Activated naive CD4-positive, alpha-beta T cell treated with anti-CD3 and anti-CD28 coated beads for 36 hours (primary cell): ENCODE data around the gene PRTFDC1. TPM values are rescaled to one million over a fixed set of nuclear protein-coding genes. Genes with fewer than 3 reads are reported as not detected.

Experiments
- CTCF ChIA-PET: fragments of 350-600 bp; sonication (Branson Sonifier 250); formaldehyde crosslinking; loops from one replicate; lab custom pipeline; 2021; ENCODE audit warnings: antibody characterized with exemption; lab: Charles Lee
- DNase-seq: peaks from one replicate; pipeline ENCODE4 v3.0.0-alpha.2; 2020
- H3K27ac Mint-ChIP-seq: one replicate; pipeline ENCODE4 v1.8.0; 2021; ENCODE audit warnings: mild to moderate bottlenecking, mixed read lengths
- H3K27me3 Mint-ChIP-seq: one replicate; pipeline ENCODE4 v1.8.0; 2021; ENCODE audit warnings: low read depth, mixed read lengths
- H3K36me3 Mint-ChIP-seq: one replicate; pipeline ENCODE4 v1.8.0; 2021; ENCODE audit warnings: low read depth, mixed read lengths
- H3K4me1 Mint-ChIP-seq: one replicate; pipeline ENCODE4 v1.8.0; 2021; ENCODE audit warnings: low read depth, mixed read lengths
- H3K4me3 Mint-ChIP-seq: one replicate; pipeline ENCODE4 v1.8.0; 2021; ENCODE audit warnings: mild to moderate bottlenecking, moderate library complexity, mixed read lengths
- H3K9me3 Mint-ChIP-seq: one replicate; pipeline ENCODE4 v1.8.0; 2021; ENCODE audit warnings: mixed read lengths
- intact Hi-C: fragments of 100-400 bp; cut with micrococcal nuclease; formaldehyde crosslinking; loops from one replicate; pipeline ENCODE4 v1.15.1; 2023
- total RNA-seq, 2 experiments: library from RNA; stranded (reverse); gene quantifications; one replicate each; pipeline ENCODE4 v1.2.3, GENCODE V29; 2021

Gene PRTFDC1
- total RNA-seq, 2 experiments from 2014 or later = 0.99 to 1.1 TPM

GRCh38 chr10:24947304-24948097 is 4.9 kb downstream of the PRTFDC1 start:
- peaks cover 14% of the 10 kb centered on the region for H3K4me1 Mint-ChIP-seq
- H3K4me3 Mint-ChIP-seq = no peak overlapping the region
- H3K27me3 Mint-ChIP-seq = no peaks in the 10 kb centered on the region
- no peaks in the 10 kb centered on the region for H3K9me3 Mint-ChIP-seq
- no peak for DNase-seq
- intact Hi-C loops = loop anchor here (2.0 to 10.0 kb wide), 3 partner anchors 25 to 125 kb away; no protein-coding TSS in a partner anchor
- no peak overlapping the region for H3K27ac Mint-ChIP-seq
- no peaks in the 10 kb centered on the region for H3K36me3 Mint-ChIP-seq
- CTCF ChIA-PET = interaction anchor here (0.7 to 1.1 kb wide), 5 partner anchors 8 to 63 kb away, joined by 3 to 5 read pairs (median 3); no protein-coding TSS in a partner anchor

DNA sequence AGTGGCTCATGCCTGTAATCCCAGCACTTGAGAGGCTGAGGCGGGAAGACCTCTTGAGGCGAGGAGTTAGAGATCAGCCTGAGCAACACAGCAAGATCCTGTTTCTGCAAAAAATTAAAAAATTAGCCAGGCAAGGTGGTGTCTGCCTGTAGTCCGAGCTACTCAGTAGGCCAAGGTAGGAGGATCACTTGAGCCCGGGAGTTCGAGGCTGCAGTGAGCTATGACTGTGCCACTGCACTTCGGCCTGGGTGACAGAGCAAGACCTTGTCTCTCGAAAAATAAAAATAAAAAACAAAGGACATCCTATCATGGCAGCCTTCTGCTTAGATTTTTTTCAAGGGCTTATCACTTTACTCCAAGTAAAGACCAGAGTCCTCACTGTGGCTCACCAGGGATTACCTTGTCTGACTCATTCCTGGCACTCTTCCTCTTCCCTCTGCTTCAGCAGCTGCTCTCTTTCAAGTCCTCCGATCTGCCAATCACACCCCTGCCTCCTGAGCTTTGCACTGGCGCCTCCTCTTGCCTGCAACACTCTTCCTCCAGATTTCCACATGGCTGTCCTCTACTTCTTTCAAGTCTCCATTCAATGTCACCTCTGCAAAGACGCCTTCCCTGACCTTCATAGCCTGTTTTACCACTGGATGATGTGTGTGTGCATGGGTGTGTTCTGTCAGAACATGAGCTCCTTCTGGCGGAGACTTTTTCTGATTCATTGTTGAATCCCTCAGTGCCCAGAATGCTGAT is 7.7 kb downstream of the PRTFDC1 start:
- intact Hi-C loops = loop anchor here (10.0 kb wide), 1 partner anchor 60 kb away; no protein-coding TSS in a partner anchor
- DNase-seq = no peak
- CTCF ChIA-PET = no interaction called here
- H3K9me3 Mint-ChIP-seq = no peaks in the 10 kb centered on the region
- peaks cover 10% of the 10 kb centered on the region for H3K4me1 Mint-ChIP-seq
- H3K27ac Mint-ChIP-seq = no peak overlapping the region
- H3K27me3 Mint-ChIP-seq = no peaks in the 10 kb centered on the region
- no peaks in the 10 kb centered on the region for H3K36me3 Mint-ChIP-seq
- no peak overlapping the region for H3K4me3 Mint-ChIP-seq

GRCh38 chr10:24938525-24938924 is 13.9 kb downstream of the PRTFDC1 start:
- Mint-ChIP-seq H3K9me3 (no peaks in the 10 kb centered on the region), H3K4me1 (no peaks in the 10 kb centered on the region), H3K36me3 (no peaks in the 10 kb centered on the region), H3K27me3 (no peaks in the 10 kb centered on the region), H3K27ac (no peak overlapping the region), H3K4me3 (no peak overlapping the region)
- no peak for DNase-seq
- CTCF ChIA-PET = no interaction called here
- intact Hi-C loops = no loop called here

- Mint-ChIP-seq H3K9me3 (no peaks in the 10 kb centered on the region), H3K27ac (no peak overlapping the region), H3K4me1 (no peaks in the 10 kb centered on the region), H3K4me3 (no peak overlapping the region), H3K27me3 (no peaks in the 10 kb centered on the region), H3K36me3 (no peaks in the 10 kb centered on the region)
- intact Hi-C loops = no loop called here
- no peak for DNase-seq
- CTCF ChIA-PET = no interaction called here
Measured at GRCh38 chr10:24938076-24938475, 14.3 kb downstream of the PRTFDC1 start.

DNA sequence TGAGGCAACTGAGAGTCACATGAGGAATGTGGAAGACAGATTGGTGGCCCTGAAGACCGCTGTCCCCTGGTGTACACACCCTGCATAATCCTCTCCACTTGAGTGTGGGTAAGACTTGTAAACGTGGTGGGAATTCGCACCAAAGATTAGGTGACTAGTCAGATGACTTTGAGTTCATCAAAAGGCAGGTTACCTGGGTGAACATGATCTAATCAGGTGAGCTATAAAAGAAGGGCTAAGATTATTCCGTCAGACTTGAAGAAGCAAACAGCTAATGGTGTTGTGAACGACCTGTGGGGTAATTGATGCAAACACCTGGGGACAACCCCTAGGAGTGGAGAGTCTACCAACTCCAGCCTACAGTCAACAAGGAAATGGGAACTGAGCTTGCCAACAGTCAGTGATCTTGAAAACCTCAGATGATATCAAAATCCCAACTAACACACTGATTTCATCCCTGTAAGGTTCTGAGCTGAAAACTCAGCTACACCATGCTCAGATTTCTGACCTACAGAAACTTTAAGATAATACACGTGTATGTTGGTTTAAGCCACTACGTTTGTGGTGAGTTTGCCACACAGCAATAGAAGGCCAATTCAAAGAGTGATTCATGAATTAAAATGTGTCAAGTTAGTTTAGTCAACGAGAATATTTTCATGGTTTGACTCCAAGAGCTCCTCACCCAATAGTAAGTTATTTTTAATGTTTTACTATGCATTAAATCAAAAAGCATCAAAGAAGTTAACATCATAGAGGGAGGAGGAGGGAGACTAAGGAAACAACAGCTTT is 16.7 kb downstream of the PRTFDC1 start:
- no peaks in the 10 kb centered on the region for H3K9me3 Mint-ChIP-seq
- no peaks in the 10 kb centered on the region for H3K27me3 Mint-ChIP-seq
- H3K27ac Mint-ChIP-seq = no peak overlapping the region
- no peak for DNase-seq
- CTCF ChIA-PET = no interaction called here
- H3K4me1 Mint-ChIP-seq = no peaks in the 10 kb centered on the region
- H3K4me3 Mint-ChIP-seq = no peak overlapping the region
- intact Hi-C loops = no loop called here
- H3K36me3 Mint-ChIP-seq = no peaks in the 10 kb centered on the region

DNA sequence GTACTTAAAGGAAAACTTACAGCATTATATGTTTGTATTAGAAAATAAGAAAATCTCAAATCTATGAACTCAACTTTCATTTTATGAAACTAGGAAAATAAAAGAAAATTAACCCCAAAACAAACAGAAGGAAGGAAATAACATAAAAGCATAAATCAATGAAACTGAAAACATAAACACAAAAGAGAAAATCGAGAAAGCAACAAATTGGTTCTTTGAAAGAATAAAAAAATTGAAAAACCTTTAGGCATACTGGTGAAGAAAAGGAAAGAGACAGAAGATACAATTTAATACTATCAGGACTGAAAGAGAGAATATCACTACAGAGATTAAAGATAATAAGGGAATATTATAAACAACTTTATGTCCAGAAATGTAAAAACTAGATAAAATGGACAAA is 21.2 kb downstream of the PRTFDC1 start:
- Mint-ChIP-seq H3K27ac (no peak overlapping the region), H3K27me3 (no peaks in the 10 kb centered on the region), H3K4me3 (no peak overlapping the region), H3K9me3 (no peaks in the 10 kb centered on the region), H3K4me1 (peaks cover 16% of the 10 kb centered on the region), H3K36me3 (no peaks in the 10 kb centered on the region)
- intact Hi-C loops = no loop called here
- no peak for DNase-seq
- CTCF ChIA-PET = no interaction called here

DNA sequence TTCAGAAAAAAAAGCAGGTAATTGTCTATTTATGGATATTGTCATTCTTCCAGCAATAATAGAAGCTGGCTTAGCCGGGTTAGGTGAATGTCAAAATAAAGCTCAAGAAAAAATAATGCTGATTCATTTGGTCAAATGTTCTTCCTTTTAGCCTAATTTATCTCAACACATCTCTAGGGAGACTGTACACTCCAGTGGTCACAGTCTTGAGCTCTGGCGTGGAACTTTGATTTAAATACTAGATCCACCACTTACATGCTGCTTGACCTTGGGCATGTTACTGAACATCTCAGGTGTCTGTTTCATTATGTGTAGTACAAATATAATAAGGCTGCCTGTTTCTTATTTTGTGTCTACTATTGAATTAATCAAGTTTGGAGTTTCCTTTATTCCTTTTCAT is 22.0 kb downstream of the PRTFDC1 start:
- intact Hi-C loops = no loop called here
- Mint-ChIP-seq H3K36me3 (no peaks in the 10 kb centered on the region), H3K27me3 (no peaks in the 10 kb centered on the region), H3K4me1 (peaks cover 16% of the 10 kb centered on the region), H3K4me3 (no peak overlapping the region), H3K27ac (no peak overlapping the region), H3K9me3 (no peaks in the 10 kb centered on the region)
- CTCF ChIA-PET = interaction anchor here (2.0 to 2.1 kb wide), 2 partner anchors 18 to 21 kb away, joined by 5 to 8 read pairs; no protein-coding TSS in a partner anchor
- DNase-seq = no peak

GRCh38 chr10:24929904-24930303 is 22.5 kb downstream of the PRTFDC1 start:
- DNase-seq = no peak
- no peak overlapping the region for H3K4me3 Mint-ChIP-seq
- CTCF ChIA-PET = interaction anchor here (0.9 to 2.1 kb wide), 4 partner anchors 18 to 99 kb away, joined by 3 to 8 read pairs (median 5); no protein-coding TSS in a partner anchor
- H3K27me3 Mint-ChIP-seq = no peaks in the 10 kb centered on the region
- peaks cover 16% of the 10 kb centered on the region for H3K4me1 Mint-ChIP-seq
- H3K27ac Mint-ChIP-seq = no peak overlapping the region
- intact Hi-C loops = no loop called here
- H3K9me3 Mint-ChIP-seq = peaks cover 3% of the 10 kb centered on the region
- no peaks in the 10 kb centered on the region for H3K36me3 Mint-ChIP-seq

GRCh38 chr10:24929056-24929544 is 23.3 kb downstream of the PRTFDC1 start:
- intact Hi-C loops = no loop called here
- Mint-ChIP-seq H3K27me3 (no peaks in the 10 kb centered on the region), H3K9me3 (peaks cover 9% of the 10 kb centered on the region), H3K4me1 (peaks cover 16% of the 10 kb centered on the region), H3K27ac (no peak overlapping the region), H3K36me3 (peaks cover 5% of the 10 kb centered on the region), H3K4me3 (no peak overlapping the region)
- CTCF ChIA-PET = interaction anchor here (0.7 to 2.1 kb wide), 5 partner anchors 19 to 152 kb away, joined by 3 to 8 read pairs (median 5); no protein-coding TSS in a partner anchor
- no peak for DNase-seq

DNA sequence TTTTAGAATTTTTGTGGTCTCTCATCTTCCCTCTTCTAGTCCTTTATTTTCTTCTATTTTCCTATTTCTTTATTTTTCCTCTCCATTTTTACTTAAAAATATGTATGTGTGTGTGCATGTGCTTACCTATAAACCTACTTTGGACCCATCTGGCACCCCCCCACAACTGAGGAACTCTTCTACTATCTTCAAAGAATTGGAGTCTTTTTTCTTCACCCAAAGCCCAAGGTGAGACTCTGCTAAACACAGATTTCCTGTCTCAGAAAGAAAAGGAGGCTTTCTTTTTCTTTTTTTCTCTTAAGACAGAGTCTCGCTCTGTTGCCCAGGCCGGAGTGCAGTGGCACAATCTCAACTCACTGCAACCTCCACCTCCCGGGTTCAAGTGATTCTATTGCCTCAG is 24.2 kb downstream of the PRTFDC1 start:
- Mint-ChIP-seq H3K27me3 (no peaks in the 10 kb centered on the region), H3K27ac (no peak overlapping the region), H3K9me3 (peaks cover 17% of the 10 kb centered on the region), H3K4me3 (no peak overlapping the region), H3K36me3 (peaks cover 10% of the 10 kb centered on the region), H3K4me1 (peaks cover 16% of the 10 kb centered on the region)
- no peak for DNase-seq
- intact Hi-C loops = no loop called here
- CTCF ChIA-PET = interaction anchor here (1.7 kb wide), 1 partner anchor 25 kb away, joined by 5 read pairs; no protein-coding TSS in a partner anchor

GRCh38 chr10:24926557-24926956 is 25.8 kb downstream of the PRTFDC1 start:
- Mint-ChIP-seq H3K9me3 (peaks cover 17% of the 10 kb centered on the region), H3K27me3 (no peaks in the 10 kb centered on the region), H3K27ac (no peak overlapping the region), H3K4me3 (no peak overlapping the region), H3K36me3 (peaks cover 12% of the 10 kb centered on the region), H3K4me1 (peaks cover 27% of the 10 kb centered on the region)
- DNase-seq = no peak
- CTCF ChIA-PET = no interaction called here
- intact Hi-C loops = no loop called here

DNA sequence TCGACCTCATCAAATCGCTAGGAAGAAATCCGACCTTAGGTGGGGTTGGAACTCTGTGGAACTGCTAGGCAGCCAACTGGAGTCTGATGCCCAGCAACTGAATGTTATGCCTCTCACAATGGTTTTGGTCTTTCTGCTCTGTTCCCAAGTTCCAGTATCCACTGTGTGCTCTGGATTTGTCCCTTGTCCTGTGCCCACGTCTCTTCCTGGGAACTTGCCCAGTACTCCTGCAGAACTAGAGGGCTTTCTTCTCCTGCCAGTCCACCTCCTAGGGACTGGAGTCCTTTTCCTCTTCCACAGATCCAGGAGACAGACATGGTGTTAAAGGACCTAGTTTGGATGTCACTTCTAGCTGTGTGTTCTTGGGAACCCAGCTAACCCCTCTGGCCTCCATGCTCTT is 26.6 kb downstream of the PRTFDC1 start:
- Mint-ChIP-seq H3K9me3 (peaks cover 17% of the 10 kb centered on the region), H3K27me3 (no peaks in the 10 kb centered on the region), H3K36me3 (peaks cover 12% of the 10 kb centered on the region), H3K4me3 (no peak overlapping the region), H3K27ac (no peak overlapping the region), H3K4me1 (peaks cover 34% of the 10 kb centered on the region)
- CTCF ChIA-PET = no interaction called here
- intact Hi-C loops = no loop called here
- no peak for DNase-seq
